Stimulated activated CD8-positive, alpha-beta memory T cell treated with anti-CD3 and anti-CD28 coated beads, Interleukin-15, amount 100 ng/mL, for 4 hours (primary cell): ENCODE results near the gene PKD1.

Experiments used
- DNase-seq, 2 donors: peaks; one replicate each; pipeline ENCODE4 v3.0.0-alpha.2; 2020; ENCODE audit warnings: low read depth in 2 of 2

PKD1 gene

GRCh38 chr16:2046893-2047329, 88.8 kb downstream of the PKD1 start:
- no peak for DNase-seq

- no peak for DNase-seq
Measured at GRCh38 chr16:2045965-2046892, 89.5 kb downstream of the PKD1 start.

GRCh38 chr16:2044541-2044940, 91.2 kb downstream of the PKD1 start:
- DNase-seq = no peak

- no peak for DNase-seq
Measured at GRCh38 chr16:2043667-2044451, 91.8 kb downstream of the PKD1 start.

- DNase-seq = no peak
Measured at GRCh38 chr16:2042986-2043666, 92.6 kb downstream of the PKD1 start.

- DNase-seq = no peak
Measured at GRCh38 chr16:2042171-2042985, 93.3 kb downstream of the PKD1 start.

- DNase-seq = no peak
Measured at GRCh38 chr16:2040787-2041522, 94.7 kb downstream of the PKD1 start.

GRCh38 chr16:2040041-2040786, 95.5 kb downstream of the PKD1 start:
- no peak for DNase-seq

GRCh38 chr16:2039274-2040031, 96.2 kb downstream of the PKD1 start:
- no peak for DNase-seq
